Parathyroid adenoma (tissue), 2 donors: ENCODE measurements around the gene HDAC9.

ENCODE experiments used
- H2AFZ ChIP-seq: fragments of 300-600 bp; sonication (generic); one replicate; pipeline ENCODE4 v1.7.0; 2017; ENCODE audit warnings: antibody characterized with exemption, mild to moderate bottlenecking
- H3K27ac ChIP-seq: fragments of 300-600 bp; sonication (generic); one replicate; pipeline ENCODE4 v1.7.0; 2017
- H3K27me3 ChIP-seq: fragments of 300-600 bp; sonication (generic); one replicate; pipeline ENCODE4 v1.7.0; 2017; ENCODE audit warnings: low read length; ENCODE audit not compliant: control insufficient read depth, insufficient read depth
- H3K36me3 ChIP-seq: fragments of 300-600 bp; sonication (generic); one replicate; pipeline ENCODE4 v1.7.0; 2017; ENCODE audit warnings: low read length; ENCODE audit not compliant: control insufficient read depth, insufficient read depth
- H3K4me1 ChIP-seq: fragments of 300-600 bp; sonication (generic); one replicate; pipeline ENCODE4 v1.7.0; 2017; ENCODE audit warnings: control low read depth
- H3K4me2 ChIP-seq: fragments of 300-600 bp; sonication (generic); one replicate; pipeline ENCODE4 v1.7.0; 2017; ENCODE audit warnings: low read length
- H3K4me3 ChIP-seq: fragments of 300-600 bp; sonication (generic); one replicate; pipeline ENCODE4 v1.7.0; 2017; ENCODE audit warnings: low read depth, low read length
- H3K79me2 ChIP-seq: fragments of 300-600 bp; sonication (generic); one replicate; pipeline ENCODE4 v1.7.0; 2017; ENCODE audit warnings: control low read depth
- H3K9ac ChIP-seq: fragments of 300-600 bp; sonication (generic); one replicate; pipeline ENCODE4 v1.7.0; 2017; ENCODE audit warnings: mild to moderate bottlenecking
- H3K9me3 ChIP-seq: fragments of 300-600 bp; sonication (generic); one replicate; pipeline ENCODE4 v1.7.0; 2017; ENCODE audit warnings: low read length; ENCODE audit not compliant: control insufficient read depth
- TF ChIP-seq, protein P1 (sequence below): fragments of 300-600 bp; sonication (generic); IDR thresholded peaks from one replicate; pipeline ENCODE4 v1.7.0; 2017; ENCODE audit warnings: antibody characterized with exemption, mild to moderate bottlenecking
- donor health status: primary hyperparathyroidism.

The HDAC9 gene

DNA sequence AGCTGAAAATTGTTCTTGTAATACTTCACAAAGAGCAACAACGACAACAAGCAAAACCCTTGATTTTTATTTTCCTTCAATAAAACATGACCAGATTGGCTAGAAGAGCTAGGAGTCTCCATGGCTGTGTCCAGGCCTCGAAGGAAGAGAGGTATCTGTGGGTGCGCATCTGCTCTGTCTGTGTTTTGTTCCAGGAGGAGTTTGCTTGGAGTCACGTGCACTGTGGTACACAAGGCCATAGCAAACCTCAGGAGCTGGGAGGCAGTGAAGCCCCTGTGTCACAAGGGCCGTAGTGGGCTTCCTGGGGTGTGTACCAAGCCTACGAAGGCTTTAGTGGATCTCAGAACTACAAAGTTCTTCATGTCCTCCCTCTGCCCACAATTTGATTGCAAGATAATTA, 350.2 kb downstream of the HDAC9 start:
- H3K27me3 ChIP-seq = no peaks in the 10 kb centered on the region
- TF ChIP-seq, protein P1, sequence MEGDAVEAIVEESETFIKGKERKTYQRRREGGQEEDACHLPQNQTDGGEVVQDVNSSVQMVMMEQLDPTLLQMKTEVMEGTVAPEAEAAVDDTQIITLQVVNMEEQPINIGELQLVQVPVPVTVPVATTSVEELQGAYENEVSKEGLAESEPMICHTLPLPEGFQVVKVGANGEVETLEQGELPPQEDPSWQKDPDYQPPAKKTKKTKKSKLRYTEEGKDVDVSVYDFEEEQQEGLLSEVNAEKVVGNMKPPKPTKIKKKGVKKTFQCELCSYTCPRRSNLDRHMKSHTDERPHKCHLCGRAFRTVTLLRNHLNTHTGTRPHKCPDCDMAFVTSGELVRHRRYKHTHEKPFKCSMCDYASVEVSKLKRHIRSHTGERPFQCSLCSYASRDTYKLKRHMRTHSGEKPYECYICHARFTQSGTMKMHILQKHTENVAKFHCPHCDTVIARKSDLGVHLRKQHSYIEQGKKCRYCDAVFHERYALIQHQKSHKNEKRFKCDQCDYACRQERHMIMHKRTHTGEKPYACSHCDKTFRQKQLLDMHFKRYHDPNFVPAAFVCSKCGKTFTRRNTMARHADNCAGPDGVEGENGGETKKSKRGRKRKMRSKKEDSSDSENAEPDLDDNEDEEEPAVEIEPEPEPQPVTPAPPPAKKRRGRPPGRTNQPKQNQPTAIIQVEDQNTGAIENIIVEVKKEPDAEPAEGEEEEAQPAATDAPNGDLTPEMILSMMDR = no peak
- no peak overlapping the region for H3K4me3 ChIP-seq
- H3K9ac ChIP-seq = no peak overlapping the region
- H3K4me1 ChIP-seq = no peaks in the 10 kb centered on the region
- H3K27ac ChIP-seq = no peak overlapping the region
- H3K4me2 ChIP-seq = no peak overlapping the region
- no peaks in the 10 kb centered on the region for H3K36me3 ChIP-seq
- H3K9me3 ChIP-seq = no peaks in the 10 kb centered on the region
- no peak overlapping the region for H2AFZ ChIP-seq
- no peaks in the 10 kb centered on the region for H3K79me2 ChIP-seq

GRCh38 chr7:18846765-18847215, 351.2 kb downstream of the HDAC9 start:
- Histone ChIP-seq H3K27ac (no peak overlapping the region), H2AFZ (no peak overlapping the region), H3K9me3 (no peaks in the 10 kb centered on the region)

DNA sequence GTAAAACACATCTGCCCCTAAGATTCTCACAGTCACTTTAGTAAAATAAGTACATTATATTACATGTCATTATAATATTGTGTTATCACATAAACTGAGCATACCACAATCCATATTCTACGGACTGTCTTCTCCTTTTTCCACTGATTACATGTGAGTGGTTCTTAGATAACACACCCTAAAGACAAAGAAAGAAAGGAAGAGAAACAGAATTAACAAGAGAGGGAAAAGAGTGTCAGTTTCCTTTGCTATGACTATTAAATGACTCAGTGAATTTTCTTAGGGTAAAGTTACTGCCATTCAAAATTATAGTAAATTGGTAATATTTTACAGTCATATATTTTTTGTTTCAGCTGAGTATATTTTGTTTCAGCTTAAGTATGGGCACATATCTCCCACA, 353.6 kb downstream of the HDAC9 start:
- Histone ChIP-seq H3K9ac (no peak overlapping the region), H3K36me3 (no peaks in the 10 kb centered on the region), H3K4me1 (no peaks in the 10 kb centered on the region), H3K4me2 (no peak overlapping the region), H3K9me3 (no peaks in the 10 kb centered on the region), H3K4me3 (no peak overlapping the region), H2AFZ (no peak overlapping the region), H3K27ac (no peak overlapping the region), H3K79me2 (no peaks in the 10 kb centered on the region), H3K27me3 (no peaks in the 10 kb centered on the region)
- TF ChIP-seq, protein P1 = no peak

More at GRCh38 chr7:18846765-18847215, 351.2 kb downstream of the HDAC9 start:
- no peak overlapping the region for H3K4me2 ChIP-seq
- H3K4me1 ChIP-seq = no peaks in the 10 kb centered on the region
- no peak overlapping the region for H3K9ac ChIP-seq
- H3K79me2 ChIP-seq = no peaks in the 10 kb centered on the region
- H3K36me3 ChIP-seq = no peaks in the 10 kb centered on the region
- H3K27me3 ChIP-seq = no peaks in the 10 kb centered on the region
- TF ChIP-seq, protein P1 = no peak
- no peak overlapping the region for H3K4me3 ChIP-seq

DNA sequence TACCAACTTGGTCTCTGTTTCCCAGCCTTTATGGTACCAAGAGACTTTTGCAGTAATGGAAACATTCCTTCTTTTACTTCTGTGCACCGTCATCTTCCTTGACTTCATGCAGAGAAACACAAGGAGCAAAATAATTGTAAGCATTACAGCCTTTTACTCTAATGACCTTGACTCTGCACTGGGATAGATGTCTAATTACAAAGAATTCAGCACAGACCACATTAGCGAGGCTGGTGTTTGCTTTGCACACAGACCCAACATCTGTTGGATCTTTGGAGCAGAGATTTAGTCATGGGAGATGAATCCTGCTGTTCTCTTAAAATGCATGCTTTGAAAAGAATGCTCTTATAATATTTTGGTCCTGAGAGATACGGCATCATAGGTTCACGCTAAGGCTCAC, 360.2 kb downstream of the HDAC9 start:
- TF ChIP-seq, protein P1 = no peak
- H3K9ac ChIP-seq = no peak overlapping the region

GRCh38 chr7:18858232-18858631, 362.7 kb downstream of the HDAC9 start:
- Histone ChIP-seq H3K27ac (no peak overlapping the region), H3K9me3 (no peaks in the 10 kb centered on the region)

More for the DNA sequence above, 360.2 kb downstream of the HDAC9 start:
- H3K4me1 ChIP-seq = no peaks in the 10 kb centered on the region
- no peak overlapping the region for H3K4me2 ChIP-seq
- no peak overlapping the region for H3K27ac ChIP-seq
- no peaks in the 10 kb centered on the region for H3K79me2 ChIP-seq
- no peaks in the 10 kb centered on the region for H3K36me3 ChIP-seq
- H2AFZ ChIP-seq = no peak overlapping the region
- H3K9me3 ChIP-seq = no peaks in the 10 kb centered on the region
- H3K27me3 ChIP-seq = no peaks in the 10 kb centered on the region
- H3K4me3 ChIP-seq = no peak overlapping the region

More at GRCh38 chr7:18858232-18858631, 362.7 kb downstream of the HDAC9 start:
- no peak overlapping the region for H3K9ac ChIP-seq
- TF ChIP-seq, protein P1 = no peak
- H2AFZ ChIP-seq = no peak overlapping the region
- no peaks in the 10 kb centered on the region for H3K36me3 ChIP-seq
- H3K27me3 ChIP-seq = no peaks in the 10 kb centered on the region
- no peaks in the 10 kb centered on the region for H3K4me1 ChIP-seq
- H3K4me3 ChIP-seq = no peak overlapping the region
- H3K4me2 ChIP-seq = no peak overlapping the region
- H3K79me2 ChIP-seq = no peaks in the 10 kb centered on the region
